HT-29 (cell line): Measurements from ENCODE around the gene GRIN2A. TPM values are rescaled to one million over a fixed set of nuclear protein-coding genes. Genes with fewer than 3 reads are reported as not detected.

Experiments used
- DNase-seq: peaks from one replicate; pipeline ENCODE4 v3.0.0-alpha.2; 2015; ENCODE audit warnings: low spot score
- total RNA-seq: library from RNA; depleted of rRNA; stranded (reverse); fragments of >200 nt; shearing (Covaris generic); gene quantifications from 2 replicates; pipeline ENCODE4 v1.2.3, GENCODE V29; 2014

GRIN2A gene
- total RNA-seq, 1 experiment from 2014 or later: not detected

DNA sequence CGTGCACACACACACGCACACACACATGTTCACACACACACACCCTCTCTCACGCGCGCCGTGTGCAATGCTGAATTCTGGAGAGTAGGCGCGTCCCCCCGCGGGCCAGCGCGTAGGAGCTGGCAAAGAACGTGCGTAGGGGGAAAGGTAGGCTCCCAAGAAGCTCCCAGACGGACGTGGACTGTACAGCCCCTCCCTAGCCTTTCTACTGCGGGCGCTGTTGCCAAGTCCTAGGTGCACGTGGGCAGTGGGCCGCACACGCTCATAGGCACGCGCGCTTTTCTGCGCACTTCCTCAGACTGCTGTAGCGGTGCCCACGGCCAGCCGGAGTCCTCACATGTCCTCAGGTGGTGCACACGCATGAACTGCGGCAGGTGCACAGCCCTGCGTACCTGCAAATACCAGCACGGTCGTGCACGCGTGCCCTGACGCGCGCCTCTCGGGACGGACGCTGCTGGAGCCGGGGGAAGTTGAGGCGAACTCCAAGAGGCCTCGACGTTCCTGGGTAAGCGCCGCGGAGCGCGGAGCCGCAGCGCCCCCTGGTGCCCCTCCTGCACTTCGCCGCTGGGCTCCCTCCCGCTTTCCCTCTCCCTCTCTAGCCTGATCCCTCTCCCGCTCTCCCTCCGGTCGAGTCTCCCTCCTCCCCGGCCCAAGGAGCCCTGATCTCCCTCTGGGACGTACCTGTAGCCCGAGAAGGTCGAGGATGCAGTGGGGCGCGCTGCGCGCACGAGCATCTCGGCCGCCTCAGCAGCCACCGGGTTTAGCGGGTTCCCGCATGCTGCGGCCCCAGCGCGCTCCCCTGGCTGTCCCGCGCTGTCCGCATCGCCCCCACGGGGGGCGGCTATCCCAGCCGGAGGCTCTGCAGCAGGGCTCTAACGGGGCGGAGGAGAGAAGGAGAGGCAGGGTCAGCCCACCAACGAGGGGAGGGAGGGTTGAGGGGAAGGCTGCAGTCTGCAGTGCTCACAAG, 749 bp downstream of the GRIN2A start:
- DNase-seq: no peak

DNA sequence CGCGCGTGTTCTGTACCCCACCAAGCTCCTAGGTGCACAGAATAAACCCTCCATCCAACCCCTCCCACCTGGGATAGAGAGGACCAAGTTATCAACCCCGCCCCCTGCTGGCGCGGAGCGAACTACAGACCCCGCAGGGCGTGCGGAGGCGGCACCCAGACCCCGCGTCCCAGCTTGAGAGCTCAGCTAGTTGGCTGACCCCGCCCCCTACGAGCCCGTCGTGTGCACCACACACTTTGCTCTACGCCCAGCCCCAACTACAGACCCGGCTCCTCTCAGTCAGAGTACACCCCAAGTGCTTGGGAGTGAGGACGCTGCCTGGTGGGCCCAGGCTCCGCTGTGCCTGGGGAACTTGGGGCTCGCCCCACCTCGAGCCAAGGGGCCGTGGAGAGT, 1.5 kb downstream of the GRIN2A start:
- DNase-seq: no peak

- DNase-seq: no peak
Observed at GRCh38 chr16:10180042-10180770, 2.0 kb downstream of the GRIN2A start.

DNA sequence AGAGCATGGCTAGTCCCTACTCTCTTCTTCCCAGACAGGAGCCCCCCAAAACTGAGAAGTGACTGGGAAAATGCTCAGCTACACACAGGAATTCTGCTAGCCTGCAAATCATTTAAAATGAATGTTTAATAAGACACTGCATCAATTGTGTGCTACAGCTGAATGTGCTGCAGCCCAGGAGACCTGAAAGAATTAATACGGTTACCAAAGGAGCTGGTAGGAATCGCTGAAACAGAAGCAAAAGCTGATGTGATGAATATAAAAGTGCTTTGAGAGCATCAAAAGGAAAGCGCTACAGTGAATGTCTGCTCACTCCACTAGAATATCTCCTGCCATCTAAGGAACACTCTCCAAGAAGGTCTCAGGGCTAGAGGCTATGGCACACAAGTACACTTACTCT, 3.7 kb downstream of the GRIN2A start:
- DNase-seq: no peak

- no peak for DNase-seq
Observed at GRCh38 chr16:10178080-10178479, 4.1 kb downstream of the GRIN2A start.

- no peak for DNase-seq
Observed at GRCh38 chr16:10172848-10173655, 9.2 kb downstream of the GRIN2A start.

DNA sequence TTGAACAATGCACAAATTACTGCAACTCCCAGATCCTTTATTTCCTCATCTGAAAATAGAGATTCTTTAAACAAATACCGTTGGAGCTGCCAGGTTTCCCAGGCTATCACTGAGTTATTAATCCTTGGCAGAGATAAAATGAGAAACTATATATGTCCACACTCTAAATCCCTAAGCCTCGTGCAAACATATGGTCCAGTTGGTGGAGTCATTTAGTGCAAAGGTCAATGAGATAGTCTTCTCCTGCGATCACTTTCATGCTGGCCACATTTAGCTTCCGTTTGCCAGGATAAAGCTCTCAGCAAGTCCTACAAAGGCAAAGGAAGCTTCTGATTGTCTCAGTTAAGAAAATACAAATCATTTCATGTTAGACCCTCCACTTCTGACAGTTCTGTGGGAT, 11.0 kb downstream of the GRIN2A start:
- DNase-seq: no peak

- DNase-seq: no peak
Observed at GRCh38 chr16:10169904-10170410, 12.3 kb downstream of the GRIN2A start.

- DNase-seq: no peak
Observed at GRCh38 chr16:10169031-10169430, 13.2 kb downstream of the GRIN2A start.

- no peak for DNase-seq
Observed at GRCh38 chr16:10168258-10168657, 14.0 kb downstream of the GRIN2A start.

DNA sequence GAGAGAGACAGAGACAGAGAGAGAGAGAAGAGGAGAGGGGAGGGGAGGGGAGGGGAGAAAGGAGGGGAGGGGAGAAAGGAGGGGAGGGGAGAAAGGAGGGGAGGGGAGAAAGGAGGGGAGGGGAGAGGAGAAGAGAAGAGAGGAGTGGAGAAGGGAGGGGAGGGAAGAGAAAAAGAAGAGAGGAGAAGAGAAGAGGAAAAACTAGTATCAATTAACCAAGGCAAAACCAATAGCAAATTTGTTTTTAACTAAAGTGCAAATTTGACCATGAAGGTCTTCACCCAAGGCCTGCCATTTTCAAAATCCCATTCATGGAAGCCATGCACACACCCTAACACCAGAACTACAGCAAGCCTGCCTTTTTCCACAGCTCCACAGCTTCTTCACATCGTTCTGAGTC, 16.6 kb downstream of the GRIN2A start:
- no peak for DNase-seq

GRCh38 chr16:10162981-10163380, 19.2 kb downstream of the GRIN2A start:
- DNase-seq: no peak

DNA sequence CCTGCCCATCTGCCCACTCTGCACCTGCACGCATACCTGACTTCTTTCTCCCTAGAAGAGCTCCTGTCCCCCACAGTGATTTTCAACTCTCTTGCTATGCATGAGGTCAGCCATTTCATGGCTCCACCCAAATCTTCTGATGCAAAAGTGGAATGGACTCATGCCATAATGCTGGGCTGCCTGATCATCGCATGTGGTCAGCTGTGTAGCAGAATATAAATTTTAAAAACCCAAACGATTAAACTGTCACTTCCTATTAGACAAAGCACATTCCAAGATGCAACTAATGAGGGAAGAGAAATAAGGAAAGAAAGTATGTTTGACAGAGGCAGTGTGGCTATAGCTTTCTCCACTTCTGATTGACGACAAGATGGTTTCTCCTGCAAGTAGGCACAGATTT, 26.1 kb downstream of the GRIN2A start:
- no peak for DNase-seq

DNA sequence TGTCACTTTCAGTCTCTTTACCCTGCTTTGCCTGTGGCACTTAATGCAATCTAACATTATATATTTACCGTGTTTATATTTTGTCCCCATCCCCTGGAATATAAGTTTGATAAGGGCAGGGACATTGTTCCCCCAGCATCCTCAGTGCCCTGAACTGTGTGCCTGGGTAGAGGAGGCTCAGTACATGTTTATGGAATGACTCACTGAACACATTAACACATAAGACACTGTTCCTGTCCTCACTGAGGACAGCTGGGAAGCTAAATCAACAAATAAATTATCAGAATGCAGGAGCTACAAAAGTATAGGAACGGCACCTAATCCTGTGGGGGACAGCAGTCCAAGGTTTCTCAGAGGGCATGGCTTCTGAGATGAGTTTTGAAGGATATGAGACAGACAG, 27.8 kb downstream of the GRIN2A start:
- no peak for DNase-seq

- no peak for DNase-seq
Observed at GRCh38 chr16:10153985-10154384, 28.2 kb downstream of the GRIN2A start.

GRCh38 chr16:10151718-10152117, 30.5 kb downstream of the GRIN2A start:
- no peak for DNase-seq

- no peak for DNase-seq
Observed at GRCh38 chr16:10150906-10151305, 31.3 kb downstream of the GRIN2A start.

DNA sequence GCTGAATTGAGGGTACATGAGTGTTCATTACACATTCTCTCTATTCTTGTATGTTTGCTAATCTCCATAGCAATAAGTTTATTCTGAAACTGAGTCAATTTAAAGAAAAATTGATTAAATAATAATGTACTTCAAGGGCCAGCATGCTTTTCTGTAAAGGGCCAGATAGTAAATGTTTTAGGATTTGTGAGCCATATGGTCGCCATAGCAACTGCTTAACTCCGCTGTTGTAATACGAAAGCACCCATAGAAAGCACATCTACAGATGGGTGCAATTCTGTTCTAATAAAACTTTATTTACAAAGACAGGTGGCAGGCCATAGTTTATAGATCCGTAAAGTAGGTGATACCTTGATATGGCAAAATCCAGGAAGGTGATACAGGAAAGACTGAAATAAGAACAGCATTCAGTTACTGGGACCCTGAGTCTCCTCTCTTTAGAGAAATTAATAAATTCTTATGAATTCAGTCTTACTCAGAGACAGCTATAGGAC, 36.6 kb downstream of the GRIN2A start:
- DNase-seq: no peak

DNA sequence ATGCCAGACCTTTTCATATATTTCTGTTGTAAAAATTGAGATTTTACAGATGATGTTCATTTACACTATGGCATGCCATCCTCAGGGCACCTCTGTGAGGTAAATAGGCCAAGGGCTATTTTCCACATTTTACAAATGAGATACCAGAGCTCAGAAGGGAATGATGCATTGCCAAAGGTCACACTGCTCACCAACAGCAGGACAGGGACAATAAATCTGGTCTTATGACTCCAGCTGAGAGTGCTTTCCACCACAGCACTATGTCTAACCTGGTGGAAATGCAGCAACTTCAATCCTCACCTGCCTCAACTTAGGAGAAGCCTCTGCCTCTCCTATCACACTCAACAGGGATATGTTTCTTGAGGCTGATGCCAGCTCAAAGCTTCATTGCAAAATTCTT, 40.6 kb downstream of the GRIN2A start:
- DNase-seq: no peak

GRCh38 chr16:10138881-10139280, 43.3 kb downstream of the GRIN2A start:
- no peak for DNase-seq

GRCh38 chr16:10137341-10137740, 44.9 kb downstream of the GRIN2A start:
- no peak for DNase-seq

DNA sequence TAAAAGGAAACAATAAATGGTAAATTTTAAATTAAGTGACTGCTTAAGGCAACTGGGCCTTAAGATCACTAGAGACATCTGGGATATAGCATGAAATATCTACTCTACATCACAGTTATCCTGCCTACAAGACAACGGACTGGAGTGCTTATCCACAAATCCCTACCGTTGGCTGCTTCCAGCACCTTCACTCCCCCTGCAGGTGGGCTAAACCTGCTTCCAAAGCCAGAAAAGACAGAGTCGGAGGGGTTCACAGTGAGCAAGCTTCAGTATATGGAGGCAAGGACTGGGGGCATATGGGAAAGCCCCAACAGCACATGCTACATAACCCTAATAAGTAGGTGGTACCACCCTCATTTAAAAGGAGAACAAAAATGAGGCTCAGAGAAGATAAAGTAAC, 45.3 kb downstream of the GRIN2A start:
- no peak for DNase-seq
